Spleen (tissue), 11 donors: ENCODE data around the gene TSPAN3. TPM values are rescaled to one million over a fixed set of nuclear protein-coding genes. Genes with fewer than 3 reads are reported as not detected.

Source experiments
- DNase-seq: peaks from one replicate; pipeline ENCODE4 v3.0.0-alpha.2; 2020
- H3K27ac ChIP-seq, 8 donors: fragments of 200-600 bp; sonication (generic) in 7 of 8; 1 replicate in 4 of 8; 2 replicates in 4 of 8; pipeline versions ENCODE4 v1.5.0 to v1.8.0; 2016 to 2021; ENCODE audit warnings: inconsistent platforms in 4 of 8, mild to moderate bottlenecking in 4 of 8, moderate library complexity in 1 of 8
- H3K27me3 ChIP-seq, 7 donors: fragments of 200-600 bp; sonication (generic) in 6 of 7; replicated peaks in 1 of 7; 1 replicate in 4 of 7; 2 replicates in 3 of 7; pipeline versions ENCODE4 v1.5.0 to v1.8.0; 2016 to 2021; ENCODE audit warnings: inconsistent platforms in 3 of 7, mild to moderate bottlenecking in 1 of 7
- H3K36me3 ChIP-seq, 6 donors: fragments of 200-600 bp; sonication (generic) in 5 of 6; 1 replicate in 4 of 6; 2 replicates in 2 of 6; pipeline versions ENCODE4 v1.5.0 to v1.8.0; 2016 to 2021; ENCODE audit warnings: inconsistent platforms in 2 of 6
- H3K4me1 ChIP-seq, 6 donors: fragments of 200-600 bp; sonication (generic) in 5 of 6; 1 replicate in 3 of 6; 2 replicates in 3 of 6; pipeline versions ENCODE4 v1.5.0 to v1.8.0; 2016 to 2021; ENCODE audit warnings: inconsistent platforms in 3 of 6
- H3K4me3 ChIP-seq, 8 donors: fragments of 200-600 bp; sonication (generic) in 7 of 8; 1 replicate in 4 of 8; 2 replicates in 4 of 8; pipeline versions ENCODE4 v1.5.0 to v1.8.0; 2016 to 2021; ENCODE audit warnings: inconsistent platforms in 4 of 8, mild to moderate bottlenecking in 4 of 8, moderate library complexity in 2 of 8
- H3K9me3 ChIP-seq, 8 donors: fragments of 200-600 bp; sonication (generic) in 7 of 8; 1 replicate in 4 of 8; 2 replicates in 4 of 8; pipeline versions ENCODE4 v1.5.0 to v1.8.0; 2016 to 2021; ENCODE audit warnings: inconsistent platforms in 4 of 8
- CTCF ChIP-seq, 11 experiments: fragments of 200-600 bp in 7 of 11; fragments of 450-650 bp in 4 of 11; sonication (generic) in 4 of 11; IDR thresholded peaks in 8 of 11; conservative IDR thresholded peaks in 3 of 11; 1 replicate in 7 of 11; 2 replicates in 4 of 11; pipeline versions ENCODE4 v1.4.0 to v1.8.0; 2016 to 2021; ENCODE audit warnings: antibody characterized with exemption in 11 of 11, inconsistent platforms in 4 of 11, mild to moderate bottlenecking in 1 of 11
- POLR2A ChIP-seq, 3 donors: fragments of 450-650 bp; IDR thresholded peaks; one replicate each; pipeline ENCODE4 v1.5.1; 2017; ENCODE audit warnings: antibody characterized with exemption in 3 of 3, mild to moderate bottlenecking in 1 of 3
- POLR2AphosphoS5 ChIP-seq, 3 donors: sonication (generic); formaldehyde crosslinking; IDR thresholded peaks; one replicate each; pipeline ENCODE4 v1.5.1; 2017; ENCODE audit warnings: antibody characterized with exemption in 3 of 3
- WGBS, 5 donors: extraction: QIAGEN DNeasy Blood & Tissue Kit in 3 of 5; methylation state at CpG; one replicate each; pipeline versions ENCODE4 v1.1.5 to v1.1.7; 2013 to 2018; 5-methylcytosine and 5-hydroxymethylcytosine counted together
- intact Hi-C: fragments of 100-400 bp; cut with DNase I; formaldehyde crosslinking; loops from one replicate; pipeline ENCODE4 v1.15.0; 2023; ENCODE audit warnings: low total_unique reads
- polyA plus RNA-seq, 3 donors: library from polyadenylated mRNA; stranded (reverse); fragments of 200-250 nt; gene quantifications; one replicate each; pipeline ENCODE4 v1.2.1, GENCODE V29; 2013
- total RNA-seq, 7 donors: library from RNA; depleted of rRNA in 3 of 7; stranded (reverse); fragments of >200 nt in 3 of 7; fragmentation: NEBNext Ultra II Directional in 4 of 7; extraction: Animal tissue kit (Norgen Biotek cat#: 25700) in 4 of 7; gene quantifications; one replicate each; pipeline versions ENCODE4 v1.1.0 to v1.2.1, GENCODE V29; 2016 to 2021
- donor health status: healthy with polysubstance abuse.
- donor health status: DM: no; HTN: no; CAD: no; lungs with moderate emphysema.
- donor health status: DM: no; HTN: no; CAD: no.
- donor health status: Bipolar disorder and iron deficiency.
- donor health status: healthy.
- donor health status: DM: no; HTN: no; CAD: no.
- donor health status: DM: yes; HTN: yes; CAD: no.

Gene TSPAN3
- total and polyA plus RNA-seq, 10 donors = 98.5 to 276 (median 141) TPM

DNA sequence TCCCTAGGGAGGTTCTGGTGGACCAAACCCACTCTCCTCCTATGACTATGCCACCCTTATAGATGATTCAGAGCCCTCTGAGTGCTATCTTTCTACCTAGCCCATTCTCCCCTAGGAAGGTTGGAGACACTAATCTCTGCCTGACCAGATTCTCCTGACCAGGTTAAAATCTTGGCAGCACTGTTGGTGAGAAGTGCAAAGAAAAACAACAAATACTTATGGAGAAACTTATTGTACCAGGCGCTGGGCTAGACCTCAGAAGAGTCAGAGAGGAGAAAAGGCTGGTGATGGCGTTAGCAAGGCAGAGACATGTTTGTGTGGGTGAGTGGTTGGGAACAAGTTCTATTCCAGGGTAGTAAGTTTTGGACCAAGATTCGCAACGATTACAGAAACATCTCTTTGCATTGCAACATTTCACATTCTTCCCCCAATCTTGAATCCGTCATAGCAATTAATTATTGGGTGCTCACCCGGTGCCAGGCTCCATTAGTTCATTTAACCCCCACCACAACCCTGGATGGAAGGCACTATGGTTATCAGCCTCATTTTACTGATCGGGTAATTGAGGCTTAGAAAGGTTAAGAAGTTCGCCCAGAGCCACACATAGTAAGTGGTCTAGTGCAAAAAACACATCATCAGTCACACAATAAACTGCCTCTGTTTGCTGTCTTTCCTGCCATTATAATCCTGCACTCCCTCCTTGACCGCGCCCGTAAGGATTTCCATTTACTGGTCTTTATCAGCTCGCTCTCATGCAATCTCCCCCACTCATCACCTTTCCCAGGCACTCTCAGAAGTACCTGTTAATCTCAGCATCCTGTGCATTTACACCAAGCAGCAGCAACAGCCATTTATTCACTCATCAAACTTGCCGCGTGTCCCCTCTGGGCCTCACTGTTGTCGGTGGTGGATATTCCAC, 655 bp upstream of the TSPAN3 start:
- TF ChIP-seq CTCF (IDR thresholded peaks at IDR 0.05 in 8 of 11, conservative IDR thresholded peaks at IDR 0.05 in 3 of 11) (no peak), POLR2AphosphoS5 (IDR thresholded peaks at IDR 0.05) (no peak), POLR2A (IDR thresholded peaks at IDR 0.05) (no peak)
- WGBS, 5 donors = 86 to 92% (median 88%) methylated on average over 15 of the region's 15 CpGs

DNA sequence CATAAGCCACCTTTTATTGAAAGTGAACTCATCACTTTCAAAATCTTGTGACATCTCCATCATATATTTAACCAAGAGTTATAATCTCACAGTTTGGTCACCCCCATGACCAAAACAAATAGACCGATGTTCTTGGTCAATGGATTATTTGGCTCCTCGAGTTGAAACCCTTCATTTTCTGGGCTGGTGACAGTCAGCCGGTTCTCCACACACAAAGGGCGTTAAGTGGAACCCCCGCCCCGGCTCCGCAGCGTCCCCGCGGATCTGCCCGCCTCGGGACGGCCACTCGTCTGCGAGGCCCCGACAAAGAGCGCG, 772 bp downstream of the TSPAN3 start:
- H3K27ac ChIP-seq = peak overlapping the region; percentile 64 to 95 (median 92)
- no peaks in the 10 kb centered on the region for H3K27me3 ChIP-seq
- peak overlapping the region; percentile 83 to 96 (median 84) for H3K4me3 ChIP-seq
- H3K36me3 ChIP-seq = no peaks in the 10 kb centered on the region
- TF ChIP-seq POLR2A (IDR thresholded peaks at IDR 0.05) = no peak
- TF ChIP-seq CTCF (IDR thresholded peaks at IDR 0.05 in 8 of 11, conservative IDR thresholded peaks at IDR 0.05 in 3 of 11) = no peak
- no peak for TF ChIP-seq POLR2AphosphoS5 (IDR thresholded peaks at IDR 0.05)
- H3K4me1 ChIP-seq = peaks cover 3 to 60% (median 50%) of the 10 kb centered on the region in 6 donors
- no peak for DNase-seq
- H3K9me3 ChIP-seq = no peaks in the 10 kb centered on the region
- WGBS, 5 donors = 1% methylated on average over 16 to 18 of the region's 18 CpGs
- intact Hi-C loops = no loop called here

More for the DNA sequence above, 655 bp upstream of the TSPAN3 start:
- peak overlapping the region; percentile 83 to 95 (median 92) for H3K27ac ChIP-seq
- peaks cover 3 to 46% (median 41%) of the 10 kb centered on the region in 6 donors for H3K4me1 ChIP-seq
- peak overlapping the region in 7 of 8 donors; percentile 83 to 96 (median 84) for H3K4me3 ChIP-seq
- no peak for DNase-seq
- H3K9me3 ChIP-seq = no peaks in the 10 kb centered on the region
- intact Hi-C loops = no loop called here
- H3K36me3 ChIP-seq = no peaks in the 10 kb centered on the region
- H3K27me3 ChIP-seq = no peaks in the 10 kb centered on the region

- Histone ChIP-seq H3K36me3 (no peaks in the 10 kb centered on the region), H3K4me1 (peaks cover 4 to 65% (median 55%) of the 10 kb centered on the region in 6 donors), H3K27me3 (no peaks in the 10 kb centered on the region), H3K4me3 (peak overlapping the region; percentile 83 to 96 (median 84)), H3K27ac (peak overlapping the region in 7 of 8 donors; percentile 88 to 95 (median 92)), H3K9me3 (no peaks in the 10 kb centered on the region)
- TF ChIP-seq POLR2A (IDR thresholded peaks at IDR 0.05) = no peak
- no peak for TF ChIP-seq CTCF (IDR thresholded peaks at IDR 0.05 in 8 of 11, conservative IDR thresholded peaks at IDR 0.05 in 3 of 11)
- peak in 1 of 3 donors; percentile 5 for TF ChIP-seq POLR2AphosphoS5 (IDR thresholded peaks at IDR 0.05)
- DNase-seq = no peak
- 30 to 49% (median 41%) methylated on average over 13 of the region's 13 CpGs for WGBS, 5 donors
- intact Hi-C loops = no loop called here
These were observed 1.3 kb downstream of the TSPAN3 start for GRCh38 chr15:77069521-77070121.

DNA sequence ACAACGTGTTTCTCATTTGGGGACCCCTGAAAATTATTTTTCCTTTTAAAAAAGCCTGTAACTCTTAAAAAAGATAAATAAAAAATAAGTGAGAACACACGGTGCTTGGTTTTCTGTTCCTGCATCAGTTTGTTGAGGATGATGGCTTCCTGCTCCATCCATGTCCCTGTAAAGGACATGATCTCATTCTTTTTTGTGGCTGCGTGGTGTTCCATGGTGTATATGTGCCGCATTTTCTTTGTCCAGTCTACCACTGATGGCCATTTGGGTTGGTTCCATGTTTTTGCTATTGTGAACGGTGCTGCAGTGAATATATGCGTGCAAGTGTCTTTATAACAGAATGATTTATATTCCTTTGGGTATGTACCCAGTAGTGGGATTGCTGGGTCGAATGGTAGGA, 2.3 kb downstream of the TSPAN3 start:
- H3K36me3 ChIP-seq = no peaks in the 10 kb centered on the region
- no peak for TF ChIP-seq POLR2AphosphoS5 (IDR thresholded peaks at IDR 0.05)
- no peaks in the 10 kb centered on the region for H3K27me3 ChIP-seq
- no peaks in the 10 kb centered on the region for H3K9me3 ChIP-seq
- intact Hi-C loops = no loop called here
- H3K4me3 ChIP-seq = no peak overlapping the region
- H3K27ac ChIP-seq = peak overlapping the region in 5 of 8 donors; percentile 41 to 85 (median 73)
- DNase-seq = no peak
- WGBS, 5 donors = 92 to 96% (median 94%) methylated on average over 7 of the region's 7 CpGs
- H3K4me1 ChIP-seq = peaks cover 7 to 75% (median 61%) of the 10 kb centered on the region in 6 donors
